GM20000 (cell line): Measurements from ENCODE around the gene OXGR1.
A peak's percentile ranks its signal among the peaks of the same experiment; 100 is the strongest.
"Not testable (repeated sequence)": the region's sequence is repeated elsewhere in the genome, so short reads cannot be mapped to it uniquely, and the experiment has no call there.

Source experiments
- DNase-seq: peaks from one replicate; pipeline ENCODE4 v3.0.0; 2012; ENCODE audit warnings: low spot score
- TF ChIP-seq, protein P1 (sequence below): IDR thresholded peaks from 2 replicates; pipeline ENCODE4 v1.5.1; 2012; ENCODE audit warnings: mild to moderate bottlenecking, control low read depth; ENCODE audit errors: extremely low read depth, missing control alignments

The OXGR1 gene

DNA sequence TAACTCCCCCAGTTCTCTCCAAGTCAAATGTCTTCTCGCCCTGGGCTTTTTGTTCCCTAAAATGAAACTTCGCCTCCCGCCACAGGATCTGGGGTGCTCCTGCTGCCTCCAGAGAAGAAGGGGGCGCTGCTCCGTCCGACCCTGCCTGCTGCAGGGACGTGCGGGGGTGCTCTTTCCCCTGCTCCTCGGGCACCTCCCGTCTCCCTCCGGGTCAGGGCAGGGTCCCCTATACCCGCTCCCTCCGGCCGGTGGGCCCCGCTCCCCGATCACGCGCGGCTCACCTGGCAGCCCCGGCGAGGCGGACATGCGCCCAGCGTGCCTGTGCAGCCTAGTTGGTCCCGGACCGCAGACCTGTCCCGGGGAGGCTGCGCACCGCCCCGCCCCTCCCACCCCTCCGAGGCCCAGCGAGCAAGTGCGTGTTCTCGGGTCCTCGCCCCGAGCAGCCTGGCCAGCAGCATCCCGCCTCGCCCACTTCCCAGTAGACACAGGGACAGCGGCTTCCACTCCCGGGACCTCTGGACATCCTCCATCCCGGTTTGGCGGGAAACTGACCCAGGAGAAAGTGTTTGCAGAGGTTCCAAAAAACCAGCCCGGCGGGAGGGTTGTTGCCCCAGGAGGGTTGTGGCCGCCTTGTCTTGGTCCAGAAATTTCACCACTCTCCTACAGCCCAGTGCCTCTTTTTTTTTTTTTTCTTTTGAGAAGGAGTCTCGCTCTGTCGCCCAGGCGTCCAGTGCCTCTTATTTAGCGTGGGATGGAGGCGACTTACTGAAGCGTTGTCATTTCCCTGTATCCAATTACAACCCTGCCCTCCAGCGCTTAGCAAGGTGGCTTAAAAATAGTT is at the start of gene OXGR1:
Gene OXGR1, minus strand, starts transcription at position 460 of the 841 bp plus-strand sequence. CDS start 6,717 bp downstream, outside the sequence.
- TF ChIP-seq, protein P1, sequence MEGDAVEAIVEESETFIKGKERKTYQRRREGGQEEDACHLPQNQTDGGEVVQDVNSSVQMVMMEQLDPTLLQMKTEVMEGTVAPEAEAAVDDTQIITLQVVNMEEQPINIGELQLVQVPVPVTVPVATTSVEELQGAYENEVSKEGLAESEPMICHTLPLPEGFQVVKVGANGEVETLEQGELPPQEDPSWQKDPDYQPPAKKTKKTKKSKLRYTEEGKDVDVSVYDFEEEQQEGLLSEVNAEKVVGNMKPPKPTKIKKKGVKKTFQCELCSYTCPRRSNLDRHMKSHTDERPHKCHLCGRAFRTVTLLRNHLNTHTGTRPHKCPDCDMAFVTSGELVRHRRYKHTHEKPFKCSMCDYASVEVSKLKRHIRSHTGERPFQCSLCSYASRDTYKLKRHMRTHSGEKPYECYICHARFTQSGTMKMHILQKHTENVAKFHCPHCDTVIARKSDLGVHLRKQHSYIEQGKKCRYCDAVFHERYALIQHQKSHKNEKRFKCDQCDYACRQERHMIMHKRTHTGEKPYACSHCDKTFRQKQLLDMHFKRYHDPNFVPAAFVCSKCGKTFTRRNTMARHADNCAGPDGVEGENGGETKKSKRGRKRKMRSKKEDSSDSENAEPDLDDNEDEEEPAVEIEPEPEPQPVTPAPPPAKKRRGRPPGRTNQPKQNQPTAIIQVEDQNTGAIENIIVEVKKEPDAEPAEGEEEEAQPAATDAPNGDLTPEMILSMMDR = no peak
- DNase-seq = no peak

GRCh38 chr13:97043302-97043701 is 49.0 kb upstream of the OXGR1 start:
- DNase-seq = no peak
- TF ChIP-seq, protein P1 = no peak

DNA sequence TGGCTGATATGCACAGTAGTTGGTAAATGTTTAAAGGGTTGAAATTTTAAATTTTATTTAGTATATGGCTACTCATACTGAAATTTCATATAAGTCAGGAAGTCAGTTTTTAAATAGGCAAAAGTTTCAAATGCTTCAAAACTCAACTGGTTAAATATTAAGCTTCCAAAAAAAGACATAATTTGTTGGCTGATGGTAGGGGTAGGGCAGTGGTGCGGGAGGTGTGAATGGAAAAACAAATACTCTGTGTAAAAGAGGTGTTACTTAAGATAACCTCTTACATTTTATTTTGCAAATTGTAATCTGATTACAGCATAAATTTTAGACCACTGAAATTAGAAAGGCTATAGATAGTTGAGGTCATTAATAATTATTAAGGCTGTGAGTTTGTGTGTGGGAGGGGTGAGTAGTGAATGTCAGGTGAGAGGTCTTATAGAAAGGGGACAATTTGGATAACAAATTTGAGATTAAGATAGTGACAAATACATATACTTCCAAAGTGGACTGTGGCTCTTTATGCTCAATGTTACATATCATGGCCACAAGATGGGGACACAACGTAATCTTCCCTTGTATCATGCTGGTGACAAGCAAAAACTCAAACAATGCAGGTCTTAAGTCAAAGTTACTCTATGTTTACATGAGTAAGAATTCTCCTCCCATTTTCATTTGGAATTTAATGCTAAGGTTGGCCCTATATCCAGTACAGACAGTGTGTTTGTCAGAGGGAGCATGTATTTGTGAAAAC is 36.6 kb upstream of the OXGR1 start:
- peak; percentile 10 for DNase-seq
- TF ChIP-seq, protein P1 = no peak

DNA sequence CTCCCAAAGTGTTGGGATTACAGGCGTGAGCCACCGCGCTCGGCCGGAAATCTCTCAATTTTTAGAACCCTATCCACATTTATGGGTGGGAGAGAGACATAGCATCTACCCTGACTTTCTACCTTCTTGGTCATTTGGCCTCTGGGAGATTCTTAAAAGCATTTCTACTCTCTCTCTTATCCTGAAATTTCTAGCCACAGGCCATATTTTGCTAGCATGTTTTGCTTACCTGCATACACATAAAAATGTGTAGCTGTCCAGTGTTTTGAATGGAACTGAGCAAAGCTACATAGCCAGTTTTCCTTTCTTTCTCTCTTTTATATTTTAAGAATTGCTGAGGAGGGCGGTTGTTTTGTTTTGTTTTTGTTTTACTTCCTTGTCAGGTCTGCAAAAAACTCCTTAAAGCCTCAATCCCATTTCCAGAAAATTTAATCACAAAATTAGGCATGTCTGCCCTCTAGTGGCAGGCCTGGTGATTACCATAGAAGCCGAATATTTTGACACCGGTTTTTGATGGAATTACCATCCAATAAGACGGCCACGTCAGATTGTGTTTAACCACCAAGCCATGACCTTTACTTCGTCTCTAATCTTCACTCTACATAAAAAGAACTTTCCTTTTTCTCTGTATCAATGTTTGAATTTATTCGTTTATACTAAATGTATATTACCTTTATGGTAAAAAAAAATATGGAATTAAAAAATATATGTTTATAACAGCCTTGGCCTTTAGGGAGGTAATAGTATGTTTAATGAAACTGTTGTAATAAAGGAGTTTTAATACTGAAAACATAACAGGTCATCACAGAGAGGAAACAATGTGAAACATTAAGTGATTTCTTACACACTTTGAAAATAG is 34.4 kb upstream of the OXGR1 start:
- DNase-seq = peak; percentile 46
- TF ChIP-seq, protein P1 = peak; percentile 81

GRCh38 chr13:97027162-97027554 is 32.9 kb upstream of the OXGR1 start:
- TF ChIP-seq, protein P1 = no peak

GRCh38 chr13:97026531-97027161 is 32.4 kb upstream of the OXGR1 start:
- TF ChIP-seq, protein P1 = no peak
- DNase-seq = no peak

More at GRCh38 chr13:97027162-97027554, 32.9 kb upstream of the OXGR1 start:
- no peak for DNase-seq

GRCh38 chr13:97023812-97024211 is 29.5 kb upstream of the OXGR1 start:
- DNase-seq = not testable (repeated sequence)
